HG03432 (cell line): ENCODE data around the gene RBM20.
"Not testable (repeated sequence)": the region's sequence is repeated elsewhere in the genome, so short reads cannot be mapped to it uniquely, and the experiment has no call there.

Experiments
- ATAC-seq: cut with Tn5 transposase; IDR thresholded peaks from one replicate; pipeline ENCODE4 v1.9.1; 2021; ENCODE audit warnings: mild to moderate bottlenecking, moderate library complexity; ENCODE audit not compliant: unreplicated experiment

RBM20 gene

DNA sequence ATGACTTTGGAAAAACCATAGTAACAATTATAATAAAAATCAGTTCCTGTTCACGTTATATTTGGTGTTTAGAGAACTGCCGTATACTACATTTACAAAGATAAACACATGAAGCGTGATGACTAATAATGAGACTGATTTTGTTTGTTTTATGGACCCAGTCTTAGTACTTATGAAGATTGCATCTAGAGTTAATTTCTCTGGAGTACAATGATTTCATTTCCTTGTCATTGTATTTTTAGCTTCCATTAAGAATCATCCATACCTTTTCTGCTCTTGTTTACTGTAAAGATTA, 2.9 kb downstream of the RBM20 start:
- ATAC-seq, result no peak

- ATAC-seq, result no peak
These were observed 4.7 kb downstream of the RBM20 start for GRCh38 chr10:110648692-110649346.

DNA sequence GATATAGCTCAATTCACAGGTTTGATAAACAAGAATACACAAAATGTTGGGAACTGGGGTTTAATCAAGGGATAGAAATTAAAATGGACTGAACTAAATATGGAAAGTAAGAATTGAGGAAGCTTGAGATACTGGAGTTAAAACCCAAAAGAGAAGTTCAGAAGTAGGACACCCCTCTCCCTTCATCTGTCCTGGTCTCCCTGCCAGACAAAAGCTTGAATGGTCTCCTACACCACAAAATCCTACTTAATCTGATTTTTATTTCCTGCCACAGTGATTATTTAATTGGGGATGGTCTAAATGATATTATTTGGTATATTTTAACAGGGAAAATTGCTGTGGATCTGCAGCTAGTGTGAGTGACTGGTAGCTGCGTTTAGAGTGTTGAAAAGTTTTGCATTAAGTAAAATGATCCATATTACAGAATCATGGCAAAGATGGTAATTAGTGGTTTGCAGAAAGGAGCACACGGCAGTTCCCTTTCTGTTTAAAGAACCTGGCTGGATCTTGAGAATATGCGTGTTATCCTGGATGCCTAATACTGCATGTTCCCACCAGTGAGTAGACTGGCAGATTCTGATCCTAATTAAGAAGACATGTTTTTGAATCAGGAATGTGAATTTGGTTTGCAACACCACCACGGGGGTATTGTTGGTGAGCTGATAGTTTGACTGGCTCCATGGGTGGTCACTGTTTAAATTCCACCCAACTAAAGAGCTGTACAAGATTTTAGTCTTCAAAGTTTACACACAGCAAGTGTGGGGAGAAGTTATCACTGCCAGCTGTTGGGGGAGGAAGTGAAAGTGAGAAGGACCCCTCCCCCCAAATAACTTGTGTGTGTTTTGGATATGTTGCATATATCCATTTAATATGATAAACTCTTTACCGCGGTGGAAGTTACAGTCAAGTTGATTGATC, 5.5 kb downstream of the RBM20 start:
- ATAC-seq, result no peak

- no peak for ATAC-seq
These were observed 6.1 kb downstream of the RBM20 start for GRCh38 chr10:110650265-110650668.

DNA sequence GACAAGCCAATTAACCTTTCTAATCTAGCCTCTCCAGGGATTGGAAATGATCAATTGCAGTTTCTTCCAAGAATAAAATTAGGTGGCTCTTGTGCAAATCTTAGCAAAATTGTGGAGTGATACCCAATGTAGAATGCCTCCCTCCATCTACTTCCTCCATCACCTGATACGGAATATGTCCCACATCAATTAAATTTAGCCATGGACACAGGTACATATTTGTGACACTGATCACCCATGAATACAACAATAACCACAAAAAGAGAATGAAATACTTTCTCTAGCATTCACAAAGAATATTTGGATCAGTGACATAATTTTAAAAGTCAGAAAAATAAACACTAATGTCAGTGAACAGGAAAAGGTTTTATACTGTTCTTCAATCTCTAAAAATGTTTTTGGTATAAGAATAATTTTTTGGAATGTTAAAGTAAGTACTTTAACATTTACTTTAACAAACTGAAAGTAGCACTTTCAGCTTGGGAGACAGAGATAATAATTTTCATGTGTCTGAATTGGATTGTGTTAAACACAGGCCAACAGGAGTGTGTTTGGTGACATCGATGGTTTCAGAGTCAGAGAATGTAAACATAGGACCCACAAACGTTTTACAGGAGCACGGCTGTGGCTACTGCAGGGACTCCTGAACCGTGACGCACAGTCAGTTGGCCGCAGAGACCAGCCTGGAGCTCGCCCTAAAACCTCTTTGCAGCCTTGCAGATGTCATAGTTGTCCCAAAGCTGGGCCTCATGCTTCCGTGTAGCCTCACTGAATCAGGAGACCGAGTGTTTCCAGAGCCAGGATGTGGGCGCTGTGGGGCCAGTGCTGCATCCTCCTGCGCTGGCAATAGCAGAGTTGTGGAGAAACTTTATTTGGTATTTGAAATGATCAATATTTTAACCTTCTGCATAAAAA, 7.2 kb downstream of the RBM20 start:
- peak; percentile 93 for ATAC-seq

DNA sequence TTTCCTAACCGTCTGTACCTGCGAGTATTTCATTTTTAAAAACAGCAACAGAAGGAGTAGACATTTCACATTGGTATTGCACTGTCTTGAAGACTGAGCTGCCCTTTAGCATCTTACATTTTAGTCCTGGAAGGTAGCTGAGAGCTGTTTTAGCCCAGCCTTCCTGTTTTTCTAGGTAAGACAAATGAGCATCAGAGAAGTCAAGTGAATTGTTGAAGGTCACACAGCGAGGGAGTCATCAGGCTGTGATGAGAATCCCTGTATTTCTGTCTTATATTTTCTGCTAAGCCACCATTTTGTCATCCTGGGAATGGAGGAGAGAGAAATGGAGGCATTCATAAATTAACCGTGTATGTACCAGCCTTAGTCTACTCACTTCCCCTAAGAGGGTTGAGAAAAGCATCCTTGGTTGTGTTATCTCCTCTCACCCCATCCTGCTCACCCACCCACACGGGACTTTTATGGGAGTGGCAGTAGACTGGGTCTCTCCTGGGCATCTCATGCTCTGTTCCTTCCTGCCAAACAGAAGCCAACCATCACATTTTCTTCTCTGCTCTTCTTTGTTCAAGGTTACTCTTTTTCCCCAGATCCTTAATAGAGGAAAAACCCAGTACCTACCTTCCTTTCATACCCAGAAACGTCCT, 8.5 kb downstream of the RBM20 start:
- peak; percentile 40 for ATAC-seq

GRCh38 chr10:110655320-110655719, 11.2 kb downstream of the RBM20 start:
- ATAC-seq, result no peak

GRCh38 chr10:110656612-110657011, 12.5 kb downstream of the RBM20 start:
- no peak for ATAC-seq

DNA sequence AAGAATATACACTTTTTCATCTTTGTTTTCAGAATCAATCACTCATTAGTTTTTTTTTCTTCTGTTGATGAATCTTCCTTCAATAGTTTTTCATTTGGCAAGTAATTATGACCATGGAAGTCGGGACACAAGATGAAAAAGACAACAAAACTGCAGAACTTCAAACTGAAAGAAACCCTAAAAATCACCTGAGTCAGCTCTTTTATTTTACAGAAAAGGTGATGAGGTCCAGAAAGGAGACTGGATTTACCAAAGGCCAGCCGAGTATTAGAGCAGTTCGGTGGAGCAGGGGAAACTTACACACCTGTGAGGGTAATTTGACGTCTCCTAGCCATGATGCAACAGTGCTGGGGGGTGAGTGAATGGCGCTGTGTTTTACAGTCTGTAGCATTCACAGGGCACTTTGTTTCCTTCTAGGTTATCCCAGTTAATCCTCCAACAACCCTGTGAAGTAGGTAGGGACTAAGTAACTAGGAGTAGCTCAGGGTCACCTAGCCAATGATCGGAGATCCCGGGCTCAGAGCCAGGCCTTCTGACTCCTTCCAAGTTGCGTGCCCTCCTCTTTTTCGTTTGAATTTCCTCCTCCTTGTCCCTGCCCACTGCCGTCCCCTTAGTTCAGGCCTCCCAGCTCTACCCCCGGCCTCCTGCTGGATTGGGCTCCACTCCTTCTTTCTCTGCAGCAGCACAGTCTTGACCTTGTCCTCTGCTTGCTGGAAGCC, 14.0 kb downstream of the RBM20 start:
- no peak for ATAC-seq

- no peak for ATAC-seq
These were observed 15.4 kb downstream of the RBM20 start for GRCh38 chr10:110659558-110659957.

- ATAC-seq, result not testable (repeated sequence)
These were observed 16.2 kb downstream of the RBM20 start for GRCh38 chr10:110660289-110660688.

DNA sequence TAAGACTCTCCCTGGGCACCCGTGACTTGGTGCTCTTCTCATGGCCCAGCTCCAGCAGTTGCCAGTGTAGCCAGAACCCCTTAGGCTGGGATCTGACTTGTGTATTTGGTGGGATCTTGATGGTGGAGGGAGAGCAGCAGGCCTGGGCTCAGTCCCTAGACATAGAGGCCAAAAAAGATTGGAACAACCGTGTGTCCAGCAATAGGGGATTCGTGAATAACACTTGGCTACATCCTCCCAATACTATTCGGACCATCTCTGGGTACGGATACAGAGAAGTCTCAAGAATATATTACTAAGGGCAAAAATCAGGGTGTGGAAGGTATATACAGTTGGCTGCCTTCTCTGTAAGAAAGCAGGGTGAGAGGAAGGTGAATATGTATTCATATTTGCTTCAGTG, 17.2 kb downstream of the RBM20 start:
- ATAC-seq, result no peak

DNA sequence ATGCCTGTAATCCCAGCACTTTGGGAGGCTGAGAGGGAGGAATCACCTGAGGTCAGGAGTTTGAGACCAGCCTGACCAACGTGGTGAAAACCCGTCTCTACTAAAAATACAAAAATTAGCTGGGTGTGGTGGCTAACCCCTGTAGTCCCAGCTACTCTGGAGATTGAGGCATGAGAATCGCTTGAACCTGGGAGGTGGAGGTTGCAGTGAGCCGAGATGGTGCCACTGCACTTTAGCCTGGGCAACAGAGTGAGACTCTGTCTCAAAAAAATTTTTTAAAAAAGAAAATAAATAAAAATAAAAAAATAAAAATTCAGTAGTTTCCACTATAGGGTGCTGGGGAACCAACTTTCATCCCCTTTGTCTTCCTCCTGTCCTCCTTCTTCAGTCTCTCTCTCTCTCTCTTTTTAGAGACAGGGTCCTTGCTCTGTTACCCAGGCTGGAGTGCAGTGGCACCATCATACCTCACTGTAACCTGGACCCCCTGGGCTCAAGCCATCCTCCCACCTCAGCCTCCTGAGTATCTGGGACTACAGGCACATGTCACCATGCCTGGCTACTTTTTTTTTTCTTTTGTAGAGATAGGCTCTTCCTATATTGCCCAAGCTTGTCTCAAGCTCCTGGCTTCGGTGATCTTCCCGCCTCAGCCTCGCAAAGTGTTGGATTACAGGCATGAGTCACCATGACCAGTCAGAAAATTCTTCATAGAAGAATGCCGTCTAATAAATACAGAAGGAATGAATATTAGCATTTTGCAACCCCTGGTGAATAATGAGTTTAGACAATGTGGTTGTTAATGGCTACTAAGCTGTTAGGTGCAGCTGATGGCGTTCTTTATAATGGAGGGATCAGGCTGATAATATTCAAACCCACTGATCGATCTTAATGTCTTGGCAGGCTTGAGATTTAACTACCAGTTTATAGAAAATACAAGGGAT, 20.6 kb downstream of the RBM20 start:
- no peak for ATAC-seq

- not testable (repeated sequence) for ATAC-seq
These were observed 22.1 kb downstream of the RBM20 start for GRCh38 chr10:110666259-110666658.

DNA sequence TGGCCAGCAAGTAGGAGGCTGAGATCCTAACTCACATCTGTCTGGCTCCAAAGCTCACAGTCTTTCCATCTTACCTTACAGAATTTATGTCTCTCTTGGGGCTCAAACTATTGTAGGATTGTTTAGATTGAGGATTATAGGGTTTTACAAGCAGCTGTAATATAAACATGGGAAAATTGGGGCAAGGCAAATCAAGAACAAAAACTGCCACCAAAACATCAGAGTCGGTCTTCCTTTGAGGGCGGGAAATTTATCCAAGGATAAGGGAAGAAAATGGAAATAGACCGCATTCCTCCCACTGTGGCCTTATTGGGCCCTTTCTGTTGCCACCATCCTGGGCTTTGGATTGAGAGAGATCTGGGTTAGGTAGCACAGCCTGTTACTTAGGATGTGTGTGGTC, 22.5 kb downstream of the RBM20 start:
- no peak for ATAC-seq

GRCh38 chr10:110667620-110668343, 23.6 kb downstream of the RBM20 start:
- no peak for ATAC-seq

DNA sequence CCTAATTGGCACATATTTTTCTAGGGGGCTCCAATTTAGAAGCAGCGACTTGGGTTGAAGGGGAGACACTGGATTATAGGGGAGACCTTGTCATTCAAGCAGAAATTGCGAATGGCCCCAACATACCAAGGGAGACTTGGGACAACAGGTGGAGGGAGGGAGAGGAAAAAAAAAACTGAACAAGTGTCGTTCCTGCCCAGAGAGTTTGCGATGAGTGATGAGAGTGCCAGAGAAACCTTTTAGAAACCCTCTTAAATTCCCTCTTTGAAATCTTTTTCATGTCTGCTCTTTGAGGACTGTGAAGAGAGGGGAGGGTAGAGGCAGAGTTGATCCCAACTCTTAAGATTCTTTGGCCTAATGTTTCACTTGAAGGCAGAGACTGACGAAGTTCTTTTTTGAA, 24.3 kb downstream of the RBM20 start:
- no peak for ATAC-seq

- ATAC-seq, result no peak
These were observed 26.2 kb downstream of the RBM20 start for GRCh38 chr10:110670335-110670734.
